ENCODE measurements around the gene USP49. TPM values are rescaled to one million over a fixed set of nuclear protein-coding genes. Genes with fewer than 3 reads are reported as not detected.

The USP49 gene
- total and polyA plus RNA-seq, 12 donors = 0.58 to 2.0 (median 1.7) TPM

DNA sequence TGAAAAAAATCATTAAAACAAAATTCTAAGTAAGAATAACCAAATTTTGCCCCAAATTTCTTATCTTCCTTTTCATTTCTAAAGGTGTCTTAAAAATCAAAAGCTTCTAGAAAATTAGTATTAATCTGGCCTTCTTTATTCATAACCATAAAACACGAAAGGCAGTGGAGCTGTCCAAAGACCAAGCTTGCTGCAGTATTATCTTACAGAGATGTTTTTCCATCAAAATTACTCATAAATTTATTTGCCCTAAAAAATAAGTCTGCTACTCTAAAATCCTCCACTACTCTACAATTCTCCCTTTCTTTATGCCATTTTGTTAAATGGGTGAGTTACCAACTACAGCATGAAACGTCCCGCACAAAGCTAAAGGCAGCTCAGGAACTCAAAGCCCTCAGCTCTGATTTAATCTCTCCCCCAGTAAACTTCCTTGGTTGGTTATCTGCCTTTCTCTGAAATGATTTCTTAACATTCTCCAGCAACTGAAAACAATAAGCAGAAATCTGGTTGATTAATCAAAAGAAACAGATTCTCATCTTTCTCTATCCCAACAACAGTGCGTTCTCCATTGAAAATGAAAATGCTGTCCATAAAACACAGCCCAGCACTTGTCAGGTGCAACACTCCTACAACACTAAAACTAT, 2.1 kb downstream of the USP49 start:
- intact Hi-C loops (cut with DNase I) = loop anchor here in 3 of 10 donors (10.0 kb wide), 2 partner anchors 98 to 108 kb away; partner anchors contain the start of genes PRICKLE4 (in 2 of the 3) and TOMM6 (in 2 of the 3)

DNA sequence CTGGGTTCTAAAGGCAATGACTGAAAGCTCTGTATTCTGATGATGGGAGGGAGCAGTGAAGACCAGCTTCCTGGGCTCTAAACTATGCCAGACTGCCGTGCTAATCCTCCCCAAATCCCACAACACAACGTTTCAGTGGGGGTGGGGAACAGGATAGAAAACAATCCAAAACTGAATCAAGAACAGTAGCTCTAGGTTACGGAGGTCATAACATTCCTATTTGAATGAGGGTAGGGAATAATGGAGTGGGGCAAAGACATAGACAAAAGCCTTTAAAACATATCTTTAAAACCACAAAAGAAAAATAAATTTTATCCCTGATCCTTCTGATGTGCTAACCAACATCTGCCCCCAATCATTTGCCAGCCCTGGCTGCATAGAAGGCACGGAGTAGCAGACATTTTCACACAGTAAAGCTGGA, 7.8 kb downstream of the USP49 start:
- DNase-seq (no peak), ATAC-seq (no peak)
- intact Hi-C loops (cut with DNase I) = no loop called here
- H3K9me3 ChIP-seq = no peaks in the 10 kb centered on the region
- TF ChIP-seq CTCF (IDR thresholded peaks at IDR 0.05) = no peak
- H3K27me3 ChIP-seq = no peaks in the 10 kb centered on the region
- WGBS, 2 donors = 63 to 66% methylated on average over 4 of the region's 4 CpGs
- no peak overlapping the region for H3K4me3 ChIP-seq
- H3K36me3 ChIP-seq = no peaks in the 10 kb centered on the region
- H3K4me1 ChIP-seq = peaks cover 0 to 3% (median 0%) of the 10 kb centered on the region in 9 donors
- no peak overlapping the region for H3K27ac ChIP-seq

More for the DNA sequence above, 2.1 kb downstream of the USP49 start:
- Histone ChIP-seq H3K27ac (no peak overlapping the region), H3K4me1 (peaks cover 0 to 32% (median 24%) of the 10 kb centered on the region in 9 donors), H3K9me3 (no peaks in the 10 kb centered on the region), H3K4me3 (peak overlapping the region in 1 of 10 donors; percentile 13), H3K27me3 (no peaks in the 10 kb centered on the region), H3K36me3 (no peaks in the 10 kb centered on the region)
- DNase-seq (no peak), ATAC-seq (no peak)
- no peak for TF ChIP-seq CTCF (IDR thresholded peaks at IDR 0.05)
- 62 to 75% methylated on average over 4 of the region's 4 CpGs for WGBS, 2 donors

DNA sequence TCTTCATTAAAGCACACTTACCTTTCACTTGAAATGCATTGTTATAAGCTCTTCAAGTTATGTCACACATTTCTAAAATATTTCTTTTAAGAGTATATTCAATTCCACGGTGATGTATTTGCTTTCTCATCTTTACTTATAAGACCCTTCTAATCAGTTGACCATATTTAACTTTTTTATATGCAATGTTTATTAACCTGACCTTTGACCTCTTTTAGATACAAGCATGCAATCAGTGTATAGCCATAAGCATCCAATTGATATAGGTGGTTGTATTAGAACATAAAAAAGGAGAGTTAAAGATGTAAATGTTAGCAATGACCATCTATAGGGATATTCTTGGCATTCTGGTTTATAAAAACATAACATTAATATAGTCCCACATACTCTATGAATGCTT, 9.2 kb downstream of the USP49 start:
- TF ChIP-seq CTCF (IDR thresholded peaks at IDR 0.05) = no peak
- Histone ChIP-seq H3K27me3 (no peaks in the 10 kb centered on the region), H3K27ac (no peak overlapping the region), H3K4me3 (no peak overlapping the region), H3K9me3 (no peaks in the 10 kb centered on the region), H3K4me1 (peaks cover 0 to 3% (median 0%) of the 10 kb centered on the region in 9 donors), H3K36me3 (no peaks in the 10 kb centered on the region)
- ATAC-seq (no peak), DNase-seq (no peak)
- 95 to 98% methylated on average over 1 of the region's 1 CpG for WGBS, 2 donors
- intact Hi-C loops (cut with DNase I) = no loop called here

DNA sequence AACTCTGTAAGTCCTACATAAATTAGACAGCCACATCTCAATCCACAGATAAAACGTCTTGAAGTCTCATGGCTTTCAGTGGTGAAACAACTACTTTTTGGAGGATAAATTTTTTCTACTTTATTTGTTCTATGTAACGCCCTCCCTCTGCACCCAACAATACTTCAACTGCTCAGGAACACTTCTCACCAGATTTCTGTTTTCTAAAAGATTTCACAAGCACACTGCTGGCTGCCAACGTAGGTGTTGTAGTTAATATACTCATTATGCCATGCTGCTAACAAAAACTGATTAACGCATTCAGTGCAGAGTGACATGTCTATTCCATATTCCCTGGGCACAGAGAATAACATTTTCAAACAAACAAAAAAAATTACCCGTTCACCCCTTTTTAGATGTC, 10.2 kb downstream of the USP49 start:
- H3K27me3 ChIP-seq = no peaks in the 10 kb centered on the region
- no peak for TF ChIP-seq CTCF (IDR thresholded peaks at IDR 0.05)
- ATAC-seq (no peak), DNase-seq (no peak)
- H3K27ac ChIP-seq = no peak overlapping the region
- intact Hi-C loops (cut with DNase I) = no loop called here
- no peaks in the 10 kb centered on the region for H3K36me3 ChIP-seq
- H3K4me1 ChIP-seq = peaks cover 0 to 3% (median 0%) of the 10 kb centered on the region in 9 donors
- no peaks in the 10 kb centered on the region for H3K9me3 ChIP-seq
- WGBS, 2 donors = 91 to 93% methylated on average over 5 of the region's 5 CpGs
- no peak overlapping the region for H3K4me3 ChIP-seq

Measured in heart right ventricle (tissue), 16 donors.